HEK293T (cell line): ENCODE measurements around the gene KIF13A.

ENCODE experiments used
- BHLHE40 ChIP-seq: fragments of 450-650 bp; IDR thresholded peaks from 2 replicates; pipeline ENCODE4 v1.6.1; 2016; ENCODE audit warnings: mild to moderate bottlenecking, moderate library complexity, borderline replicate concordance
- ELF4 ChIP-seq: fragments of 450-650 bp; IDR thresholded peaks from 2 replicates; pipeline ENCODE4 v1.6.1; 2017; ENCODE audit warnings: antibody characterized with exemption
- FOXA1 ChIP-seq: fragments of 450-650 bp; IDR thresholded peaks from 2 replicates; pipeline ENCODE4 v1.6.1; 2016; ENCODE audit warnings: mild to moderate bottlenecking
- FOXK2 ChIP-seq: fragments of 450-650 bp; IDR thresholded peaks from 2 replicates; pipeline ENCODE4 v1.6.1; 2016; ENCODE audit warnings: mild to moderate bottlenecking
- FOXM1 ChIP-seq: fragments of 450-650 bp; IDR thresholded peaks from 2 replicates; pipeline ENCODE4 v1.6.1; 2017; ENCODE audit warnings: mild to moderate bottlenecking, borderline replicate concordance
- HDGF ChIP-seq: fragments of 450-650 bp; IDR thresholded peaks from 2 replicates; pipeline ENCODE4 v1.6.1; 2017; ENCODE audit warnings: antibody characterized with exemption, borderline replicate concordance
- L3MBTL2 ChIP-seq: fragments of 450-650 bp; conservative IDR thresholded peaks from 2 replicates; pipeline ENCODE4 v1.6.1; 2016; ENCODE audit warnings: mild to moderate bottlenecking
- NFRKB ChIP-seq: fragments of 450-650 bp; IDR thresholded peaks from 2 replicates; pipeline ENCODE4 v1.6.1; 2016; ENCODE audit warnings: mild to moderate bottlenecking, moderate library complexity
- SP1 ChIP-seq: fragments of 450-650 bp; IDR thresholded peaks from 2 replicates; pipeline ENCODE4 v1.6.1; 2017
- SUZ12 ChIP-seq: fragments of 450-650 bp; IDR thresholded peaks from 2 replicates; pipeline ENCODE4 v1.6.1; 2016; ENCODE audit warnings: mild to moderate bottlenecking
- TARDBP ChIP-seq: fragments of 450-650 bp; IDR thresholded peaks from 2 replicates; pipeline ENCODE4 v1.6.1; 2016
- ZNF384 ChIP-seq: fragments of 450-650 bp; IDR thresholded peaks from 2 replicates; pipeline ENCODE4 v1.6.1; 2016

DNA sequence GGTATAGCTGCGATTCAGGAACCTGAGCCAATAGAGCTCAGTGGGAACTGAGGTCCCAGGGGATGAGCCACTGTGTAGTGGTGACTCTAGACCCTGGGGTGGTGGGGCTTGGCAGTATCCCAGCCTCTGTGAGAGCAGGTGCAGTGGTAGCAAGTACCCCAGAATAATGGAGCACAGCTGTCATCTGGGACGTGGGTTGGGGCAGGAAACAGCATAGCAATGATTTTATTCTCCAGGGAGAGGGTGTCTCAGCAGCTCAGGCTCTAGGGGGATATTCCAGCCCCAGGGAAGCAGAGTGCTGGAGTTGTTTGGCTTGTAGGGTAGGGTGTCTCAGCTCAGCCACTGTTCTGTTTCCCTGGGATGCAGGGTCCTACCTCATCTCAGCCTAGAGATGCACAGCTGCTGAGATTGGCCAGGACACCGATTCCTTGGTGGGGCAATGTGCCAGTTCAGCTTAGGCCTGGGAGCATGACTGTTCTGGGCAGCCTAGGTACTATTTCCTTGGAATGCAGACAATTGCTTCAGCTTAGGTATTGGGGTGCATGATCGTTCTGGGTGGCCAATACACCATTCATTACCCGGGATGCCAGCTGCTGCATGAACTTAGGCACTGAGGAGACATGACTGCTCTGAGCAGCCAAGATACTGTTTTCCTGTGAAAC, 246.7 kb downstream of the KIF13A start:
- TF ChIP-seq SP1 (no peak), ELF4 (no peak), HDGF (no peak), FOXM1 (no peak), FOXA1 (no peak), NFRKB (no peak), BHLHE40 (no peak), SUZ12 (no peak), L3MBTL2 (no peak), TARDBP (no peak), FOXK2 (no peak), ZNF384 (no peak)
